Inferior parietal cortex (tissue), 1 donor: ENCODE data around the gene KCNQ1.

Experiments
- DNase-seq: peaks from one replicate; pipeline ENCODE4 v3.0.0-alpha.2; 2016; ENCODE audit errors: extremely low spot score

KCNQ1 gene

DNA sequence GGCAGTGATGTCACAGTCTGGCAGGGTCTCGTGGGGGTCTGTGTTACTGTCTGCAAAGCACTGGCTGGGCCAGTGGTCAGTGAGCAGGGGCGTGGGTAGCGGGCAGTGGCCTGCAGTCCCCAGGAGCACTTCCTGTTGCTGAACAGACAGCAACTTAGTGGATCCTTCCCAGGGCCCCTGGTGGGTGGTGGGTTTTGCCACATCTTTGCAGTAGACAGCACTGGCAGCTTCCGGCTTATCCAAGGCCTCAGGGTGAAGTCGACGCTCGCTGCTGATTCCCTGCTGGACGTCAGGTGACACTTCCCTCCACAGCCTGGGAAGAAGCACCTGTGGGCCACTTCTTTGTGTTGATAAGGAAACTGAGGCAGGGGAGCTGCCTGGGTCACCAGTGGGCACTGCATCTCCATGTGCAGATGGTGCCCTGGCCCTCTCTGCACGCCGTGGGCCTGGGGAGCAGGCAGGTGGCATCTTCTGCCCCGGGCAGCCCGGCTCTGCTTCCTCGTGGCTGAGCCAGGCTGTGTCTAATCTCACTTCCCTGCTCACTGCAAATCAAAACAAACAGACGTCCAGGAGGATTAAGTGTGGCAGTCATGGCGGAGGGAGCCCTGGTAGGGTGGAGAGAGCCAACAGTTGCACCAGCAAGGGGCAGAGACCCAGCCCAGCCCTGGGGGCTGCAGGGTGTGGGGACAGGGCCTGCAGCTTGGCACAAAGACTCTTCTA lies 79.8 kb downstream of the KCNQ1 start:
- no peak for DNase-seq

DNA sequence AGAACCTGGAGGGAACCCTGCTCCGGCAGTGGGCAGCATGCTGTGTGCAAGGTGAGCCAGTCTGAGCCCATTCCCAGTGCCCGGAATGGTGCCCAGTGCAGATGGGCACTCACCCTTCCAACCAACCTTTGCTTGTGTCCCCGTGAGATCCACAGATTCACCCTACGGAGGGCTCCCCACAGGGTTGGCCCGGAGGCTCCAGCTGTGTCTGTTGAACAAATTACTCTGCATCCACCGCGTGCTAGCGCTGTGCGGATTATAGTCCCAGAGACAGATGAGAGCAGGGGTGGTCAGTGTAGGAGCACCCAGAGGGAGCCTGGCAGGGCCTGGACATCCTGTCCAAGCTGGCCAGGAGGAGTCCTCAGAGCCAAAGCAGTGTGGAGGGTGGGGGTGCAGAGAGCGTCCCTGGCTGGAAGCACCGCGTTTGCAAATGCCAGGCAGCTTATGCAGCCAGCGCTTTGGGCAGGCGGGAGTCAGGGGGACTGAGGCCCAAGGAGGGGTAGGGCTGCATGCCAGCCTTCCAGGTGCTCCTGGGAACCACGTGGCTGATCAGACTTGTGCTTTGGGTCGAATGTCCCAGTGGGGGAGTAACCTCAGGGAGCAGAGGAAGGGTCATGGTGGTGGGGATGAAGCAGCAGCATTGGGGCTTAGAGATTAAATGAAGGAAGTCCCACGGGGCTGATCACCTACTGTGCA lies 80.5 kb downstream of the KCNQ1 start:
- DNase-seq: no peak

GRCh38 chr11:2525941-2526807 lies 81.4 kb downstream of the KCNQ1 start:
- no peak for DNase-seq

DNA sequence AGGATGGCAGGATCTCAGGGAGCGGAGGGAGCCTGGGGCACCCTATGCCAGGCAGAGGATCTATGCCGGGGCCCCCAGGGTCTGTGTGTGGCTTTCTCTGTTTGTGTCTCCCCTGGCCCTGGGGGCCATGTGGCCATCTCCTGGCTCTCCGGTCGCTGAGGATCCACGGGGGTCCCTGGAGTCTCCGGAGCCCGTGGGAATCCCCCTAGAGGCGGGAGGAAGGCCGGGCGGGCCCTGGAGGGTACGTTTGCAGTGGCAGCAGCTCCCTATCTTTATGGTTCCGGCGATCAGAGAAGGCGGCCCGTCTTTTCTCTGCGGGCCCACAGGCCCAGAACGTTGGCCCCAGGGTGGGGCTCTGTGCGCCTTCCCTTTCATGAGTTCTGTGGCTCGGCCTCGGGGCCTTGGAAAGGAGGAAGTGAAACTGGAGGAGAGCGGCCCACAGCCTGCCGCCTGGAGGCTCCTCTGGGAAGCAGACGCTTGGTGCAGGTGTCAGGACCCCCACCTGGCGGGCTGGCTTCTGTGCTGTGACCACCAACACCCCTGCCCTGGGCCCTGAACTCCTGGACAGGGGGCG lies 82.1 kb downstream of the KCNQ1 start:
- DNase-seq: peak; percentile 16

DNA sequence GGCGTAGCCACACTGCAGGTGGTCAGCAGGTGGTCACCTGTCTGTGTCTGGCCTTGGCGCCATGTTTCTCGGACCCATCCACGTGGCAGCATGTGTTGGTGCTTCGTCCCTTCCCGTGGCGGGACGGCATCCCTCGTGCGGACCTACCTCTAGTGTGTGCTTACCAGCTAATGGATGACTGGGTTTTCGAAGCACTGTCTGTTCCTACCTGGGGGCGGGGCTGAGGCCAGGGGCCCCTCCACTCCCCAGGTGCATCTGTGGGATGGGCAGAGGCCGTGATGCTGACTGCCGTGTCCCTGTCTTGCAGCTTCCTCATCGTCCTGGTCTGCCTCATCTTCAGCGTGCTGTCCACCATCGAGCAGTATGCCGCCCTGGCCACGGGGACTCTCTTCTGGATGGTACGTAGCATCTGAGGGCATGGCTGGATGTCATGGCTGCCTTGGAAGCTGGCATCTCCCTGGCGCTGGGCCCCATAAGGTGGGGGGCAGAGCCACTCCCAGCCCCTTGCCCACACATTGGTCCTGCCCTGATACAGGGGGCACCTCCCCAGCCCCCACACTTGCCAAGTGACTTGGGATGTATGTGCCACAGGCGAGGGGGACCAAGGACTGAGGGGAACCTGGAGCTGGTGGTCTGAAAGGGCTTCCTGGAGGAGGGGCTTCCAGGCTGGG lies 82.9 kb downstream of the KCNQ1 start:
- no peak for DNase-seq

DNA sequence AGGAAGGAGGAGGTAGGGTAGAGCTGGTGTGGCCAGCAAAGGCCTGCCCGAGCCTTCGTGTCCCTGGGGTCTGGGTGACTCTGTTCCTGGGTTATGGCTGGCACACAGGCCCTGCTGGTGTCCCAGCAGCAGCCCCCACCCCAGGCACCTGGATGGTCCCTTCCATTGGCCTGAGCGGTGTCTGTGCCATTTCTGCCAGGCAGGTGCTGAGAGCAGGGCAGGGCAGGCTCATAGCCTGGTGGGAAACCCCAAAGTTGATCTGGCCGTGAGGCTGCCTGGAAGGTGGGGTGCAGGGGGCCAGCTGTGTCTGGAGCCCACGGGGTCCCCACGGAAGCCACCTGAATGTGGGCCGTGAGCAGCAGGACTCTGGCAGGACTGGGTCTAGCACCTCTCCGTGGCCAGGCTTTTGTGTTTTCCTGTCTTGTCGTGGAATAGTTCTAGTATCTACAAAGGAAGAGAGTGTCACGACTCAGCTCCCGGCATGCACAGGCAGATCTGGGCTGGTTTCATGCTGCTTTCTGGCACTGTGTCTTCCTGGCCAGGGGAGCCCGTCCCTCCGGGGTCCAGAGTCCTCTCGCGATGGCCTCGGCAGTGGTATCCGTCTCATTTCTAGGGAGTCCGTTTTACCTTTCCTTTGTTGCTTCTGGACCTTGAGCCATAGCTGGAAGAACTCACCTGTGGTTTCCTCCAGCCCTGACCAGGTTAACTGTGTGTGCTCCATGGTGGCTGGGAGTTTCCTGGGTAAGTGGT lies 83.7 kb downstream of the KCNQ1 start:
- no peak for DNase-seq

GRCh38 chr11:2529173-2529572 lies 84.4 kb downstream of the KCNQ1 start:
- no peak for DNase-seq

DNA sequence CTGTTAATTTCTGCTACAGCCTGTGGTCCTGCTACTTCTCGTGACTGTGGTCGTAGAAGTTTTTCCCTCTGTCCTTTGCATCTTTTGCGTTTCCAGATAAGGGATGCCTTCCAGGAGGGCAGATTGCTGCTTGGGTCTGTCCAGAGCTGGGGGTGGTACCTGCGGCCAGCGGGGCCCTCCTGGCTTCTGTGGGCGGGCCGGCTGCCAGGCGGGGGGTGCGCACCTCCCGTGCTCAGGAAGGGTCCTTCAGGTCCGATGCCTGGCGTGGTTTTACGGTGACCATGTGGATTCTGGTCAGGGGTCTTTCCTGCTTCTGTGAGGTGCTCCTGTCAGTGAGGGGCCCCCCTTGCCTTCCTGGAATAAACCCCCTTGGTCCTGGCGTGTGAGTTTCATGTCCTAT lies 84.8 kb downstream of the KCNQ1 start:
- DNase-seq: no peak

GRCh38 chr11:2530131-2530854 lies 85.5 kb downstream of the KCNQ1 start:
- no peak for DNase-seq

GRCh38 chr11:2530855-2531200 lies 86.0 kb downstream of the KCNQ1 start:
- no peak for DNase-seq

DNA sequence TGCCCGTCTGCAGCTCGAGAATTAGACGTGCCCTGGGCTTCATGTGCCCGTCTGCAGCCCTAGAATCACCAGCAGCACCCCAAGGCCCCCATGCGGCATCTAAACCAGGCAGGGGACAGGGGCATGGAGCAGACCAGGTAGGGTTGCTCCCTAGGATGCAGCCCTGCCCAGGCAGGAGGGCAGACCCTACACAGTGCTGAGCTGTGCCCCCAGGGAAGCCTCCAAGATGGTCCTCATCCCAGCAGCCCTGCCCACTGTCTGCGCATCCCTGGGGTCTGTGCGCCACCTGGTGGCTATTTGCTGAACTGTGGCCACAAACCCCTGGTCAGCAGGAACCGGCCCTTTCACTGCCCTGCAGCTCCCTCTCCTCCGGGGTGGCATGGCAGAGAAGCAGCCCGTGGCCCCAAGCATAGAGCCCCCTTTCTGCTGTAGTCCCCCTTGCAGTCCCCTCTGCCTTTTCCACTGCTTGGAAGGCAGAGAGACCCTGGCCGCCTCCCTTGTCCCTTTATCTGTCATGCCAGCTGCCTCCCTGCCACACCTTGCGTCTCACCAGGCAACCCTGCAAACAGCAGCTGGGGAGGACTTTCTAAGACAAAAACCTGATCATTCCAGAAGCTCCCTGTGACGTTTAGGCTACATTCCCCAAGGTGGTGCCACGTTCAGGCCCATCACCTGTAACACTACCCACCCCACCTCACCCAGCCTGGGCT lies 86.6 kb downstream of the KCNQ1 start:
- peak; percentile 72 for DNase-seq

GRCh38 chr11:2531987-2532703 lies 87.3 kb downstream of the KCNQ1 start:
- no peak for DNase-seq

DNA sequence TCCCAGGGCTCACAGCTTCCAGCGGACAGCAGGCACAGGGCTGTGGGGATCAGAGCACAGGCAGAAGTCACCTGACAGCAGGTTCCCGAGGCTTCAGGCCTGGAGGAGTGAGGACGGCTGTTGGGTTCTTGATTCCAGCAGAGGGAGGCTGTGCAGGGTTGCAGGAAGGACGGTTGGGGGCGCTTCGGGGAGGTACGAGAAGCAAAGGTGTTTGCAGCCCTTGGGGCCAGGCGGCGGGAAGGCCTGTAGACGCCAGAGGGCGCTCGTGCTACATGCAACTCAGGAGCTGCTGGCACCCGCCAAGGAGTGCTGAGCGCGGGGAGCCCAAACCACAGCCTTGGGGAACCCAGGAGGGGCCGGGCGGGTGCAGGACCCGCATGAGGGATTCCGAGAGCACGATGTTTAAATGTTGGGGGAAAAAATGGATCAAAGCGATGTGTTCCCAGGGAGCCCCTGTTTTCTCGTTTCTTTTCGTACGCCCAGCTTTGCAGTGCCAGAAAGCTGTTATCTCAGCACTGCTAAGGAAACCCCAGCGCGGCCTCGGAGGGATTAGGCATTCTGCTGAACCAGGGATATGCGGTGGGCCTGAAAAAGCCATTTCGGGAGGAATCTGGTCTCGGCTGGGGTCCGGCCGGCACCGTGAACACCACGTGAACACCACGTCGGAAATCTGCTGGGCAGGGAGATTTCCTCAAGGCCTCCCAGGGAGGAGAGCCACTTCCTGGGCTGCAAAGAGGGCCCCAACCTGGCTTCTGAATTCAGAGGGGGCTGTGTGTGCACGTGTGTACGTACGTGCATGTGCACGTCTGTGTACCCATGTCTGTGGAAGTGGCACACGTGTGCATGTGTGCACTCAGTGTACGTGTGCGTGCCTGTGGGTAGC lies 88.1 kb downstream of the KCNQ1 start:
- DNase-seq: peak; percentile 91

DNA sequence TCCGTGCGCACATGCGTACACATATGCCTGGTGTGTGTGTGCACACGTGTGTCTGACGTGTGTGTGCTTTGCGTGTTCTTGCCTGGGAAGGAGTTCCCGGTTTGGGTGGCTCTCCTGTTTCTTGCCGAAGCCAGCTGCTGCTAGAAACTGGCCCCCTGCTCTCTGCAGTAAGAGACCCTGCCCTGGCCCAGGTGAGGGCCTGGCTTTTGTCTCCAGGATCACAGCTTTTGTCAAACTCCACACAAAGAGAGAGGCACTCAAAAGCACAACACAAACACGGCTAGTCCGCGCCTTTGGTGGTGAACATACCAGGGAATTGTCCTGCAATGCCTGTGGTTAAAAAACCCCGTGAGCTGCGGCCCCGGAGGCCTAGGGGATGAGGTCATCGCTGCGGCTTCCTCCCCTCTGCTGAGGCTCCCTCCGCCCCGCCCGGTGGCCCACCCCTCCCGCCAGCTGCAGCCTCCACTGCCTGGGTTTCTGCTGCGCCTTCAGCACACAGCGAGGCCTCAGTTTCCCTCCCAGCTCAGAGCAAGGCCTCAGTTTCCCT lies 88.9 kb downstream of the KCNQ1 start:
- DNase-seq: no peak

- DNase-seq: no peak
Measured at GRCh38 chr11:2534134-2534956, 89.5 kb downstream of the KCNQ1 start.

DNA sequence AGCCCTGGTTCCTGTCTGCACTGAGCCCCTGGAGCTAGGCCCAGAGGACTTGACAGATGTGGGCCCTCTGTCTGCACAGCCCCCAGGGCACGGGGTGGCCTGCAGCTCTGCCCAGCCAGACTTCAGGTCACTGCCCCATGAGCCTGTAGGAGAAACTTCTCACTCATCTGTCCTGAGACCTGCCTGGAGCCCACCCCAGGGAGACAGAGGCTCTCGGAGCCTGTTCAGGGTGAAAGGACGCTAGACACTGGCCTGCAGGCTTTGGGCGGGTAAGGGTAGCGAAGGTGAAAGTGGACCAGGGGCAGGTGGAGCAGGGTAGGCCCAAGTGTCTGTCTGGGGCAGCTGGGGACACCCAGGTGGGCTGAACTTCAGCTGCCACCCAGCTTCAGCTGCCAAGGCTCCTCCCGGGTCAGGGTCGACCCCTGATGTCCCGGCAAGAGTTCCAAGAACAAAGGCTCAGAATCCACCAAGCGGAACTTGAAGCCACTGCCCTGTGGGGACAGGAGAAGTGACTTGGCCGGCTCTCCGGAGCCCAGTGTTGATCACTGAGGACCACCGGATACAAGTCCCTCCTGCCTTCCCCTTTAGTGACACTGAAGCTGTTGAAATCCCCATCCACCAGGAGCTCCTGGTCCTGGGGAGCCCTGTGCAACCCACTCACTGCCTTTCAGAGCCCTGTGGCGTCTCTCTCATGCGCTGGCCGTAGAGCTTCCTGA lies 90.3 kb downstream of the KCNQ1 start:
- DNase-seq: no peak
